ENCODE measurements around the gene SLC20A1. TPM values are rescaled to one million over a fixed set of nuclear protein-coding genes. Genes with fewer than 3 reads are reported as not detected.
A peak's percentile ranks its signal among the peaks of the same experiment; 100 is the strongest.

Gene SLC20A1
- total RNA-seq, 4 donors from 2014 or later: 9.5 to 25.4 (median 20.5) TPM

DNA sequence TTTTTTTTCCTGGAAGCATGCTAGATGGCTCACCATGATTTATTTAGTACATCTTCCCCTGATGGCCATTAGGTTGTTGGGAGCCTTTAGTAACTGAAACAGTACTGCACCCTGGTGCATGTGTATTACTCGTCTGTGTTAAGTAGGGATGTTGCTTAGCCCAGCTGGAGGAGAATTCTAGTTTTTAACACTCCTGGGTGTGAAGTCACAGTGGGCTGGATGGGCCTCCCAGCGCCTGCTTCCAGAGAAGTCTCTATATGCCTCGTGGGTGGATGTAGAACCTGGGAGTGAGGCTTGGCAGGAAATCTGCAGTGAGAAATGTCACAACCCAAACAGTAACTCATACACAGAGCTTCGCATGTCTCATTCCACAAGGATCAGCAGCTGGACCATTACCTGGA is 46.1 kb downstream of the SLC20A1 start:
- no peaks in the 10 kb centered on the region for H3K9me3 ChIP-seq
- H3K36me3 ChIP-seq: no peaks in the 10 kb centered on the region
- ATAC-seq: no peak
- TF ChIP-seq POLR2A (IDR thresholded peaks at IDR 0.05) (no peak), POLR2AphosphoS5 (IDR thresholded peaks at IDR 0.05) (no peak), EP300 (IDR thresholded peaks at IDR 0.05) (no peak)
- TF ChIP-seq, protein P1, sequence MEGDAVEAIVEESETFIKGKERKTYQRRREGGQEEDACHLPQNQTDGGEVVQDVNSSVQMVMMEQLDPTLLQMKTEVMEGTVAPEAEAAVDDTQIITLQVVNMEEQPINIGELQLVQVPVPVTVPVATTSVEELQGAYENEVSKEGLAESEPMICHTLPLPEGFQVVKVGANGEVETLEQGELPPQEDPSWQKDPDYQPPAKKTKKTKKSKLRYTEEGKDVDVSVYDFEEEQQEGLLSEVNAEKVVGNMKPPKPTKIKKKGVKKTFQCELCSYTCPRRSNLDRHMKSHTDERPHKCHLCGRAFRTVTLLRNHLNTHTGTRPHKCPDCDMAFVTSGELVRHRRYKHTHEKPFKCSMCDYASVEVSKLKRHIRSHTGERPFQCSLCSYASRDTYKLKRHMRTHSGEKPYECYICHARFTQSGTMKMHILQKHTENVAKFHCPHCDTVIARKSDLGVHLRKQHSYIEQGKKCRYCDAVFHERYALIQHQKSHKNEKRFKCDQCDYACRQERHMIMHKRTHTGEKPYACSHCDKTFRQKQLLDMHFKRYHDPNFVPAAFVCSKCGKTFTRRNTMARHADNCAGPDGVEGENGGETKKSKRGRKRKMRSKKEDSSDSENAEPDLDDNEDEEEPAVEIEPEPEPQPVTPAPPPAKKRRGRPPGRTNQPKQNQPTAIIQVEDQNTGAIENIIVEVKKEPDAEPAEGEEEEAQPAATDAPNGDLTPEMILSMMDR (IDR thresholded peaks at IDR 0.05): no peak
- H3K27me3 ChIP-seq: no peaks in the 10 kb centered on the region
- H3K4me3 ChIP-seq: no peak overlapping the region
- no peak overlapping the region for H3K27ac ChIP-seq
- H3K4me1 ChIP-seq: no peaks in the 10 kb centered on the region
- WGBS, 2 donors (ENCODE audit: low coverage in 1 of 2): 20 to 50% methylated on average over 1 to 2 of the region's 4 CpGs

DNA sequence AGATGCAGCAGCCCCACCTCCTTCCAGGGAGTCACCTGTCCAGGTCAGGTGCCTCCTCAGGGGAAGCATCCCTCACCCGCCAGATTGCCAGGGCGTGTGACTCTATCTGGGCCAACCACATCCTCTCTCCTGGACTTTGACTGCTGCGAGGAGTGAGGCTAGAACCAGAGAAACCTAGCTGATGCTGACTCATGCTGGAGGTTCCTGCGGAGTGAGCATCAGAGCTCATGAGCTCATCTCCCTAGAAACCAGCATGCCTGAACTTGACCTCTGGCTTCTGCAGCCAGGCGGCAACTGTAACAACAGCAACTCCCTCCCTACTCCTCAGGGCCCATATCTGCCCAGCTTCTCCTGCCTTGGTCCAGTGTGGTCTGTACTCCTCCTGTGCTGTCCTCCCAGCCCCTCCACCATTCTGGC is 46.8 kb downstream of the SLC20A1 start:
- no peaks in the 10 kb centered on the region for H3K4me1 ChIP-seq
- 20% methylated on average over 3 of the region's 5 CpGs; no CpG with 5 or more reads in 1 of the 2 donors for WGBS, 2 donors (ENCODE audit: low coverage in 1 of 2)
- no peaks in the 10 kb centered on the region for H3K27me3 ChIP-seq
- no peak overlapping the region for H3K4me3 ChIP-seq
- no peaks in the 10 kb centered on the region for H3K36me3 ChIP-seq
- H3K9me3 ChIP-seq: no peaks in the 10 kb centered on the region
- no peak for TF ChIP-seq POLR2AphosphoS5 (IDR thresholded peaks at IDR 0.05)
- TF ChIP-seq, protein P1 (IDR thresholded peaks at IDR 0.05): no peak
- TF ChIP-seq POLR2A (IDR thresholded peaks at IDR 0.05): no peak
- TF ChIP-seq EP300 (IDR thresholded peaks at IDR 0.05): no peak
- peak; percentile 60 for ATAC-seq
- no peak overlapping the region for H3K27ac ChIP-seq

DNA sequence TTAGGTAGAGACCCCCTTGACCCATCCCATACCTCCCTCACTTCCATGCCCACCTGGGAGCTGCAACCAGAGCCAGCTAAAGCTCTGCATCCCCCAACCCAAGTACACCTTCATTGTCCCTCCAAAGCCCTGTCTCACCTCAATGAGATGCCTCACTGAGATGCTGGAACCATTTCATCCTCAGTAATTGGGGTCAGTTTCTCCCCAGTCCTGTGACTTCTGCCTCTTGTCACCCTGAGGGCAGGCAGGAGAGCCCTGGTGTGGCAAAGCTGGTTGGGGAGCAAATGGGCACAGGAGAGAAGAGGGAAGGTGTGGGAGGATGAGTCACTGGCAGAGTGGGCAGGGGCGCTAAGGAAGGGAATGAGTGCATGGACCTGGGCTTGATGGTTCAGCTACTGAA is 47.2 kb downstream of the SLC20A1 start:
- TF ChIP-seq POLR2AphosphoS5 (IDR thresholded peaks at IDR 0.05): no peak
- TF ChIP-seq, protein P1 (IDR thresholded peaks at IDR 0.05): no peak
- no peak for TF ChIP-seq POLR2A (IDR thresholded peaks at IDR 0.05)
- TF ChIP-seq EP300 (IDR thresholded peaks at IDR 0.05): no peak
- Histone ChIP-seq H3K4me1 (no peaks in the 10 kb centered on the region), H3K4me3 (no peak overlapping the region), H3K36me3 (no peaks in the 10 kb centered on the region), H3K27me3 (no peaks in the 10 kb centered on the region), H3K27ac (no peak overlapping the region), H3K9me3 (no peaks in the 10 kb centered on the region)
- ATAC-seq: no peak
- WGBS, 2 donors (ENCODE audit: low coverage in 1 of 2): 100% methylated on average over 1 of the region's 1 CpG; no CpG with 5 or more reads in 1 of the 2 donors

GRCh38 chr2:112693596-112693995 is 47.9 kb downstream of the SLC20A1 start:
- no peaks in the 10 kb centered on the region for H3K4me1 ChIP-seq
- H3K36me3 ChIP-seq: no peaks in the 10 kb centered on the region
- no peak for TF ChIP-seq EP300 (IDR thresholded peaks at IDR 0.05)
- TF ChIP-seq POLR2A (IDR thresholded peaks at IDR 0.05): no peak
- TF ChIP-seq, protein P1 (IDR thresholded peaks at IDR 0.05): no peak
- TF ChIP-seq POLR2AphosphoS5 (IDR thresholded peaks at IDR 0.05): no peak
- no peak overlapping the region for H3K27ac ChIP-seq
- no peaks in the 10 kb centered on the region for H3K27me3 ChIP-seq
- ATAC-seq: no peak
- no peaks in the 10 kb centered on the region for H3K9me3 ChIP-seq
- WGBS, 2 donors (ENCODE audit: low coverage in 1 of 2): 73 to 80% methylated on average over 2 to 7 of the region's 9 CpGs
- H3K4me3 ChIP-seq: no peak overlapping the region

DNA sequence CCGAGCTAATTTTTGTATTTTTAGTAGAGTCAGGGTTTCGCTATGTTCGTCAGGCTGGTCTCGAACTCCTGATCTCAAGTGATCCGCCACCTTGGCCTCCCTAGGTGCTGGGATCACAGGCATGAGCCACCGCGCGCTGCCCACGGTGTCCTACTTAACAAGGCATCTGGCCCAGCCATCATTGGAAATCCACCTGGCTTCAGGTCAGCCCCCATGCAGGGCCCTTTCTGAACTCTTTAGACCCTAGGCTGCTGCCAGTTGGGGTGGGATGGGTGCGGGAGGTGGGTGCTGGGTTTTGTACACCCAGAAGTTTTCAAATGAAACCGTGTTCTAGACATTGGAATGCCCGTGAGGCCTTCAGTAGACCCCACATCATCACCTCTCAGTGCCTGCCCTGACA is 48.4 kb downstream of the SLC20A1 start:
- Histone ChIP-seq H3K27me3 (no peaks in the 10 kb centered on the region), H3K4me1 (no peaks in the 10 kb centered on the region), H3K27ac (no peak overlapping the region), H3K4me3 (no peak overlapping the region), H3K9me3 (no peaks in the 10 kb centered on the region), H3K36me3 (no peaks in the 10 kb centered on the region)
- 96 to 100% methylated on average over 3 to 9 of the region's 12 CpGs for WGBS, 2 donors (ENCODE audit: low coverage in 1 of 2)
- ATAC-seq: no peak
- TF ChIP-seq POLR2A (IDR thresholded peaks at IDR 0.05) (no peak), POLR2AphosphoS5 (IDR thresholded peaks at IDR 0.05) (no peak), EP300 (IDR thresholded peaks at IDR 0.05) (no peak)
- TF ChIP-seq, protein P1 (IDR thresholded peaks at IDR 0.05): no peak

Measured in gastroesophageal sphincter (tissue), 4 donors.